Right atrium auricular region (tissue), 2 donors: Measurements from ENCODE around the gene TNS3. TPM values are rescaled to one million over a fixed set of nuclear protein-coding genes. Genes with fewer than 3 reads are reported as not detected.
"Not testable (repeated sequence)": the region's sequence is repeated elsewhere in the genome, so short reads cannot be mapped to it uniquely, and the experiment has no call there.

ENCODE experiments used
- DNase-seq: peaks from one replicate; pipeline ENCODE4 v3.0.0-alpha.2; 2019; ENCODE audit warnings: low spot score
- H3K27ac ChIP-seq, 2 donors: fragments of 200-600 bp; sonication (generic); 1 replicate in 1 of 2; 2 replicates in 1 of 2; pipeline ENCODE4 v1.5.1; 2016 to 2019
- H3K27me3 ChIP-seq, 2 donors: fragments of 200-600 bp; sonication (generic); one replicate each; pipeline versions ENCODE4 v1.5.1 to v1.6.0; 2017 to 2019
- H3K36me3 ChIP-seq: fragments of 200-600 bp; sonication (generic); one replicate; pipeline ENCODE4 v1.5.1; 2016
- H3K4me1 ChIP-seq, 2 donors: fragments of 200-600 bp; sonication (generic); one replicate each; pipeline versions ENCODE4 v1.5.1 to v1.6.0; 2017 to 2019
- H3K4me3 ChIP-seq, 2 donors: fragments of 200-600 bp; sonication (generic); 1 replicate in 1 of 2; 2 replicates in 1 of 2; pipeline ENCODE4 v1.5.1; 2017 to 2019; ENCODE audit warnings: mild to moderate bottlenecking in 1 of 2, moderate library complexity in 1 of 2
- H3K9me3 ChIP-seq, 2 donors: fragments of 200-600 bp; sonication (generic); one replicate each; pipeline ENCODE4 v1.5.1; 2019
- total RNA-seq, 2 donors: library from RNA; depleted of rRNA; stranded (reverse); fragments of >200 nt; gene quantifications; one replicate each; pipeline ENCODE4 v1.1.0, GENCODE V29; 2016
- TF ChIP-seq, protein P1 (sequence below), 2 donors: fragments of 200-600 bp; sonication (generic); IDR thresholded peaks; one replicate each; pipeline ENCODE4 v1.5.1; 2019; ENCODE audit warnings: antibody characterized with exemption in 2 of 2

The TNS3 gene
- total RNA-seq, 2 donors from 2014 or later, result 39.7 to 44.4 TPM

GRCh38 chr7:47605816-47606575, 24.1 kb upstream of the TNS3 start:
- H3K27ac ChIP-seq, result no peak overlapping the region

GRCh38 chr7:47604496-47604890, 22.6 kb upstream of the TNS3 start:
- TF ChIP-seq, protein P1, sequence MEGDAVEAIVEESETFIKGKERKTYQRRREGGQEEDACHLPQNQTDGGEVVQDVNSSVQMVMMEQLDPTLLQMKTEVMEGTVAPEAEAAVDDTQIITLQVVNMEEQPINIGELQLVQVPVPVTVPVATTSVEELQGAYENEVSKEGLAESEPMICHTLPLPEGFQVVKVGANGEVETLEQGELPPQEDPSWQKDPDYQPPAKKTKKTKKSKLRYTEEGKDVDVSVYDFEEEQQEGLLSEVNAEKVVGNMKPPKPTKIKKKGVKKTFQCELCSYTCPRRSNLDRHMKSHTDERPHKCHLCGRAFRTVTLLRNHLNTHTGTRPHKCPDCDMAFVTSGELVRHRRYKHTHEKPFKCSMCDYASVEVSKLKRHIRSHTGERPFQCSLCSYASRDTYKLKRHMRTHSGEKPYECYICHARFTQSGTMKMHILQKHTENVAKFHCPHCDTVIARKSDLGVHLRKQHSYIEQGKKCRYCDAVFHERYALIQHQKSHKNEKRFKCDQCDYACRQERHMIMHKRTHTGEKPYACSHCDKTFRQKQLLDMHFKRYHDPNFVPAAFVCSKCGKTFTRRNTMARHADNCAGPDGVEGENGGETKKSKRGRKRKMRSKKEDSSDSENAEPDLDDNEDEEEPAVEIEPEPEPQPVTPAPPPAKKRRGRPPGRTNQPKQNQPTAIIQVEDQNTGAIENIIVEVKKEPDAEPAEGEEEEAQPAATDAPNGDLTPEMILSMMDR (IDR thresholded peaks at IDR 0.05), result no peak
- H3K27me3 ChIP-seq, result no peaks in the 10 kb centered on the region
- no peaks in the 10 kb centered on the region for H3K36me3 ChIP-seq
- H3K4me1 ChIP-seq, result peaks cover 0 to 20% of the 10 kb centered on the region in 2 donors
- DNase-seq, result no peak
- H3K4me3 ChIP-seq, result no peak overlapping the region
- peak overlapping the region in 1 of 2 donors; percentile 22 for H3K27ac ChIP-seq
- no peaks in the 10 kb centered on the region for H3K9me3 ChIP-seq

More at GRCh38 chr7:47605816-47606575, 24.1 kb upstream of the TNS3 start:
- DNase-seq, result no peak
- Histone ChIP-seq H3K9me3 (no peaks in the 10 kb centered on the region), H3K27me3 (no peaks in the 10 kb centered on the region), H3K4me1 (peaks cover 0 to 22% of the 10 kb centered on the region in 2 donors), H3K4me3 (no peak overlapping the region), H3K36me3 (no peaks in the 10 kb centered on the region)
- TF ChIP-seq, protein P1 (IDR thresholded peaks at IDR 0.05), result no peak

DNA sequence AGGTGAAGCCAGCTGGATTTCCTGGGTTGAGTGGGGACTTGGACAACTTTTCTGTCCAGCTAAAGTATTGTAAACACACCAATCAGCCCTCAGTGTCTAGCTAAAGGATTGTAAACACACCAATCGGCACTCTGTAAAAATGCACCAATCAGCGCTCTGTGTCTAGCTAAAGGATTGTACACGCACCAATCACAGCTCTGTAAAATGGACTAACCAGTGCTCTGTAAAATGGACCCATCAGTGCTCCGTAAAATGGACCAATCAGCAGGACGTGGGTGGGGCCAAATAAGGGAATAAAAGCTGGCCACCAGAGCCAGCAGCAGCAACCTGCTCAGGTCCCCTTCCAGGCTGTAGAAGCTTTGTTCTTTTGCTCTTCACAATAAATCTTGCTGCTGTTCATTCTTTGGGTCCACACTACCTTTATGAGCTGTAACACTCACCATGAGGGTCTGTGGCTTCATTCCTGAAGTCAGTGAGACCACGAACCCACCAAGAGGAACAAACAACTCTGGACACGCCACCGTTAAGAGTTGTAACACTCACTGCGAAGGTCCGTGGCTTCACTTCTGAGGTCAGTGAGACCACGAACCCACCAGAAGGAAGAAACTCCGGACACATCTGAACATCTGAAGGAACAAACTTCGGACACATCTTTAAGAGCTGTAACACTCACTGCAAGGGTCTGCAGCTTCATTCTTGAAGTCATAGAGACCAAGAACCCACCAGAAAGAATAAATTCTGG, 21.8 kb upstream of the TNS3 start:
- H3K4me3 ChIP-seq, H3K36me3 ChIP-seq, H3K9me3 ChIP-seq, DNase-seq, H3K27me3 ChIP-seq, H3K27ac ChIP-seq: not testable (repeated sequence)
- peaks cover 0 to 20% of the 10 kb centered on the region in 2 donors for H3K4me1 ChIP-seq

DNA sequence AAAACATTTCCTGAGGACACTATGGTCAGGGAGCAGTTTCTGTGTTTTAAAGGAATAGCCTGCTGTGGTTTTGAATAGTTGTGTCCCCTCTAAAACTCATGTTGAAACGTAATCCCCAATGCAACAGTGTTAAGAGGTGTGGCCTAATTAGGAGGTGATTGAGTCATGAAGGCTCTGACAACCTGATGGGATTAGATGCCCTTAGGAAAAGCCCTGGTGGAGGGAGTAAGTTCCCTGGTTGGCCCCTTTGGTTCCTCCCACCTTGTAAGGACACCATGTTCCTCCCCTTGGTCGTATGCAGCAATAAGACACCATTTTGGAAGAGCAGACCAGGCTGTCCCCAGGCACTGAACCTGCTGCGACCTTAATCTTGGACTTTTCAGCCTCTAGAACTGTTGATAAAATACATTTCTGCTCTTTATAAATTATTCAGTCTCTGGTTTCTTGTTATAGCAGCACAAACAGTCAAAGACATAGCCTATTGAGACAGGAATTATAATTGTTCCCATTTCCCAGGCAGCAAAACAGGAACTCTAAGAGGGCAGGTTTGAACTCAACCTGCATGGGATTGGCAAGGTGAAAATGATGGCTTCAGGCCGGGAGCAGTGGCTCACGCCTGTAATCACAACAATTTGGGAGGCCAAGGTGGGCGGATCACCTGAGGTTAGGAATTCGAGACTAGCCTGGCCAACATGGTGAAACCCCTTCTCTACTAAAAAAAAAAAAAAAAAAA, 20.5 kb upstream of the TNS3 start:
- Histone ChIP-seq H3K27me3 (no peaks in the 10 kb centered on the region), H3K27ac (no peak overlapping the region), H3K4me1 (peaks cover 0 to 20% of the 10 kb centered on the region in 2 donors), H3K36me3 (no peaks in the 10 kb centered on the region), H3K9me3 (peaks cover 1 to 5% of the 10 kb centered on the region in 2 donors), H3K4me3 (no peak overlapping the region)
- TF ChIP-seq, protein P1 (IDR thresholded peaks at IDR 0.05), result no peak
- DNase-seq, result no peak

DNA sequence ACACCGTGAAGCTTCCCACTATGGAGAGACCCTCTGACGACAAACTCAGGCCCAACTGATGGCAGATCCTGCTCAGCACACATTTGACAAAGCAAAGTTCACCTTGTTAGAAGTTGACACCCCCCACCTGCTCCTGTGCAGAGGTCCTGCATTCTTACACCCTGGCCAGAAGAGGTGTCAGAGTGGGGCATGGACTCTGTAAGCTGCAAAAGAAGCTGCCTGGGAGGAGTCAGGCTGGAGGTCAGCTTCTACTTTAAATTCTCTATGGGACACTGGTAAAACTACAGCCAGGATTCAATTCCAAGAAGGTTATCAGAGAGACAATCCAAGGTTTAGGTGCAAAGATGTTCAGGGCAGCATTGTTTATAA, 20.0 kb upstream of the TNS3 start:
- H3K9me3 ChIP-seq, result peaks cover 6 to 11% of the 10 kb centered on the region in 2 donors
- H3K27me3 ChIP-seq, result no peaks in the 10 kb centered on the region
- no peak for DNase-seq
- peaks cover 0 to 20% of the 10 kb centered on the region in 2 donors for H3K4me1 ChIP-seq
- H3K36me3 ChIP-seq, result no peaks in the 10 kb centered on the region
- TF ChIP-seq, protein P1 (IDR thresholded peaks at IDR 0.05), result no peak
- H3K4me3 ChIP-seq, result no peak overlapping the region
- no peak overlapping the region for H3K27ac ChIP-seq
